Stimulated activated CD8-positive, alpha-beta memory T cell treated with anti-CD3 and anti-CD28 coated beads, Interleukin-7, amount 100 ng/mL, for 48 hours (primary cell): ENCODE results near the gene HIF1A.
"Not testable (repeated sequence)": the region's sequence is repeated elsewhere in the genome, so short reads cannot be mapped to it uniquely, and the experiment has no call there.

Source experiments
- DNase-seq, 2 donors: peaks; one replicate each; pipeline ENCODE4 v3.0.0-alpha.2; 2020; ENCODE audit warnings: low read depth in 1 of 2; ENCODE audit errors: extremely low read depth in 1 of 2

The HIF1A gene

GRCh38 chr14:61744238-61744637 lies 48.9 kb downstream of the HIF1A start:
- DNase-seq = no peak

DNA sequence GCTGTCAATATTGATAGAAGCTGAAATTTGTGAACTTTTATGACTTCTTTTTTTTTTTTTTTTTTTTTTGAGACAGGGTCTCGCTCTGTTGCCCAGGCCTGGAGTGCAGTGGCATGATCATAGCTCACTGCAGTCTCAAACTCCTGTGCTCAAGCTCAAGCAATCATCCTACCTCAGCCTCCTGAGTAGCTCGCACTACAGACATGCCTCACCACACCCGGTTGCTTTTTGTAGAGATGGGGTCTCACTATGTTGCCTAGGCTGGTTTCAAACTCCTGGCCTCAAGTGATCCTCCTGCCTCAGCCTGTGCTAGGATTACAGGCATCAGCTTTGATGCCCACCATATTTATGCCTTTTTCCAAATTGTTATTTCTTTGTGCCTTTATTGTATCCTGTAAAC lies 51.0 kb downstream of the HIF1A start:
- DNase-seq = not testable (repeated sequence)

- DNase-seq = no peak
Measured at GRCh38 chr14:61746881-61747280, 51.6 kb downstream of the HIF1A start.

- no peak for DNase-seq
Measured at GRCh38 chr14:61747342-61747741, 52.0 kb downstream of the HIF1A start.

DNA sequence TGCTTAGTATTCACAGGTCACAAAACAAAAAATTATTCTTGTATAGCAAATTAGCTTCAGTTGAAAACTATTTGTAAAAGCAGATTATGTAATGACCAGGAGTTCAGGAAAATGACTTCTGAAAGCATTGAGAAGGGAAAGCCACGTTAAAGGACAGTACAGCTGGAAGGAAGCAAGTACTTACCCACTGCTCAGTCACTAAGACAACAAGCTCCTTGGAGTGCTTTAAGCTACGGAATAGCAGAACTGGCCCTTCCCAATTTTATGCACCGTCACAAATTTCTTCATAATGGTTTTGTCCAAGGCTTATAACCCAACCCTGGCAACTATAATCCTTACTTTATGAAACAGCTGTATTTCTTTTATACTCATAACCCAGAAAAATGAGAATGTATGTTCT lies 54.0 kb downstream of the HIF1A start:
- no peak for DNase-seq

DNA sequence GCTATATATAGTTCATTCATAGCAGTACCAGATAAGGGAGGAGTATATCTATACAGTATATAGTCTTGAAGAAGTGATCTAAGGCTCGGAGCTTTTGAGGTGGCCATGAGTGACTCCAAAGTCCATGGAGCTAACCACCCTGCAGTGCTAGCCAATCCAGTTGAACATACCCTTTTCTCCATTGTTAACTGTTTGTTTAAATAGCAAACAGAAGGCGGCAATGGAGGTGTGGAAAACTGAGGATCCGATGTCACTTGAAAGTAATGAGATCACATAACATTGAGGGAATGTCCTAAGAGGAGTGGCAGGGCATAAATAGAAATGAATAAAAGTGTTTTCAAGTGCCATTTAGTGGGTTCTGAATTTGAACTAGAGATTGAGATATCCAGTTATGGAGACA lies 54.6 kb downstream of the HIF1A start:
- DNase-seq = no peak

DNA sequence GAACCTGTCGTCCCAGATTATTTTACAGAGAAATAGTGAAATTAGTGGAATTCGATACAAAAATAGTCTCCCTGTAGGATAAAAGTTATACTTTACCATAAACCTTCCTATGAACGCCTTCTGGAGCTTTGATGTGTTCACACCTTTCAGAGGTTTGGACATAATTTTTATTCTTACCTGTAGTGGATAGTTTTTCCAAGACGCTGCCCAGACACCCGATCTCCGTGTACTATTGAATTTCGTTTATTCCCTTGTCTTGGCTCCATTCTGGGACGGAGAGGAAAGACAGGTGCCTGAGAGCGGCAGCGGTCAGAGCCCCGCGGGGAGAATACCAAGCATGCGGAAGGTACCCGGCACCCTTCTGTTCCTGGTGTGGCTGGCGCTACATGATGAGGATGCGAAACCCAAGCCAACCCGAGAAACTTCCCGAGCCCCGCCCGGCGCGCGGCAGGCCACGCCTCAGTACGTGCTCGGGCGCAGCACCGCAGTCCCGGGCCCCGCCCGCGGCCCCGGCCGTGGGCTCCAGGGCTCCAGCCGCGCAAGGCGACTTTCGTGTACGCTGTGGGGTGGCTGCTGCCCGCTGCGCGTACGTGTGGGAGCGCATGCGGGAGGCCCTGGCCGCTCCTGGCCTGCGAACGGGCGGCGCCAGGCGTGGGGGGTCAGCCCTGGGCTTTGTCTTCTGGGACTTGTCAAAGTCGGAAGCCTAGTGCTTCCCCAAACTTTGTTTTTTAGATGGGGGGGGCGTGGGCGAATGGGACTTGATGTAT lies 55.6 kb downstream of the HIF1A start:
- DNase-seq = peak; percentile 69 to 76

- DNase-seq = no peak
Measured at GRCh38 chr14:61751475-61751989, 56.2 kb downstream of the HIF1A start.

DNA sequence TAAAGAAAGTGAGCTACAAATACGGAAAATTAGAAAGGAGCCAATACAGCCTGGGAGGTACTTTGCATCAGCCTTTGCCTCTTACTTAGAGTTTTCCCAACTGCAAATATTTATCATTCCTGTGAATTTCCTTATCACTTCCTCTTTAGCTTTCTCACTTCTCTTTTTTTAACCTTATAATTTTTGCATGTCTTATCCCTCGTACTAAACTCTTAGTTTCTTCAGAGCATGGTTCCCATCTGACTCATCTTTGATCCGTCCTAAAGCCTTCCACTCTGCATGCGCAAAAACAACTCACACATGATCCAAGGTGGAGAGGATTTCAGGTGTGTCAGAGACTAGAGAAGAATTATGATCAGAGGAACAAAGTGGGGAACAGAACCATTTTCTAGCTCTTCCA lies 57.3 kb downstream of the HIF1A start:
- no peak for DNase-seq

DNA sequence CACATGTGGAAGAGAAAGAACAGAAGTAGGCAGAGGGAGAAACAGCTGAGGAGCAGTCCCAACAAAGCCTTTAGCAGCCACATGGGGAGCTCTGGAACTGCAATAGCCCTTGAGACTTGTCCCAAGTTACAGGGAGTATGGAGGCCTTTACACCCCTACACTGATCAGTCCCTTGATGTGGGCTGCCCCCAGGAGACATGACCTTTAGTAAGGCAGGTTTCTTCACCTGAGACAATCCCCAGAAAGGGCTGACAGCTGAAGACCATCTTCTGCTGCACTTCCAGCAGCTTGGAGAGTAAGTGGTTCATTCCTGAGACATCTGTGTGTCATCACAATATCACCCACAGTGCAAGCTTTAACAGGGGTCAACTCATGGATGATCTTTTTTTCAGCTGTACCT lies 58.3 kb downstream of the HIF1A start:
- DNase-seq = no peak

- DNase-seq = no peak
Measured at GRCh38 chr14:61754627-61755381, 59.5 kb downstream of the HIF1A start.

DNA sequence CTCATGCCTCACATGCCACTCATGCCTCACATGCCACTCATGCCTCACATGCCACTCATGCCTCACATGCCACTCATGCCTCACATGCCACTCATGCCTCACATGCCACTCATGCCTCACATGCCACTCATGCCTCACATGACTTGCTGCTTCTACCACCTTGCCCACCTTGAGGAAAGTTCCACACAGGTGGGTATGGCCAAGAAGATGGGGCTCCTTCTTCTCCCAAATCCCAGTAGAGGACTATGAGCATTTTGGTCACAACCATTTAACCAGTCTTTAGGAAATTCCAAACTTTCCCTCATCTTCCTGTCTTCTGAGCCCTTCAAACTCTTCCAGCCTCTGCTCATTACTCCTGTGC lies 60.0 kb downstream of the HIF1A start:
- DNase-seq = not testable (repeated sequence)

- no peak for DNase-seq
Measured at GRCh38 chr14:61756135-61756534, 60.8 kb downstream of the HIF1A start.

- no peak for DNase-seq
Measured at GRCh38 chr14:61759878-61760277, 64.6 kb downstream of the HIF1A start.

- DNase-seq = no peak
Measured at GRCh38 chr14:61761557-61761956, 66.2 kb downstream of the HIF1A start.

- DNase-seq = peak; percentile 94 to 96
Measured at GRCh38 chr14:61761959-61762786, 66.9 kb downstream of the HIF1A start, which contains the start of gene SNAPC1. SNAPC1 (plus strand) TSS chr14:61762420; CDS start chr14:61762461, 41 bp downstream.

- no peak for DNase-seq
Measured at GRCh38 chr14:61764342-61765122, 69.2 kb downstream of the HIF1A start.

DNA sequence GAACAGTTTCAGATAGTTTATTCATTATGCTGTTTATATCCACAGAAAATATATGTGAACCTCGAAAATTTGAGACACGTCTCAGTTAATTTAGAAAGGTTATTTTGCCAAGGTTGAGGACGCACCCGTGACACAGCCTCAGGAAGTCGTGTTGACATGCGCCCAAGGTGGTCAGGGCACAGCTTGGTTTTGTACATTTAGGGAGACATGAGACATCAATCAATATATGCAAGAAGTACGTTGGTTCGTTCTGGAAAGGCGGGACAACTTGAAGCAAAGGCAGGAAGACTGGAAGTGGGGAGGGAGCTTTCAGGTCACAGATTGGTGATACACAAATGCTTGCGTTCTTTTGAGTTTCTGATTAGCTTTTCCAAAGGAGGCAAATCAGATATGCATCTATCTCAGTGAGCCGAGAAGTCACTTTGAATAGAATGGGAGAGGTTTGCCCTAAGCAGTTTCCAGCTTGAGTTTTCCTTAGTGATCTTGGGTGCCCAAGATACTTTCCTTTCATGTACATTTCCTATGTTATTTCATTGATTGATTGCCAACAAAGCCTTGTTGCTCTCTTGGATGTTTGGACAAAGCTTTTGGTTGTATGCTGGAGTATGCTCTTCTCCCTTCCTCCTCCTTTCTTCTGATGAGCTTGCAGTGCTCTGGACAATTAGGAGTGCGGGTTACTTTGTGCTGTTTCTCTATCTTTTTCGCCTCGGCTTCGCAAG lies 70.1 kb downstream of the HIF1A start:
- DNase-seq = no peak

DNA sequence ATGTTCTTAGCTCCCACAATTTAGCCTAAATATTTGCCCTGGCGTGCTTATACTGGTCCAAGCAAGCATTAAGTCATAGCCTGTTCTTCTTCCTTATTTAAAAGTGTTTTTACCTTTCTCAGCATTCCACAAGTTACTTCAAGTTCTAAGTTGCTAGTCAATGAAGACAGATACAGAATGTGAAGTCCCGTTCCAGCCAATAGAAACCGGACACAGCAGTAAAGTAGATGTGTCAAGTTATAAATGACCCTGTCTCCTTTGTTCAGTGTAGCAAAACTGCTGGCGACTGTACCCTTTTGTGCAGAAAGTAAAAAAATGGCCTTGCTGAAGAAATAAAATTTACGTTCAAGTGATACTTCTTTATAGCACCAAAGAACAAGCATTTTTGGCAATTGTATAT lies 70.8 kb downstream of the HIF1A start:
- DNase-seq = no peak

DNA sequence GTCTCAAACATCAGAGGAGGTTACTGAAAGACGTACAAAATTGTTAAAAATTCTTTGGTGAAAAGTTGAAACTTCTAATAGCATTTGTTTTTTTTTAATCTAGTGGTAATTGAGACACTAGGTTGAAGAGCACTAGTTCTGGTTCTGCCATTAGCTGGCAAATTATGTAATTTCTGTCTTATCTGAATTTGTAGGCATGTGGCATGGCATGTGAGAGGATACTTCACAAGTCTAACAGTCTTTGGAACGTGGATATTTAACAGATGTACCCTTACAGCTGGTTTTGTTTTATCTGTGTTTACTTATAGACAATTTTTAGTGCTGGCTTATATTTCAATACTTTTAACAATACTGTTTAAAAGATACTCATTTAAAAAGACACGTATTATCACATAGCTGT lies 72.9 kb downstream of the HIF1A start:
- no peak for DNase-seq
